GM19240 (cell line): ENCODE results near the gene NUDT7.

Experiments used
- DNase-seq: peaks from one replicate; pipeline ENCODE4 v3.0.0; 2011; ENCODE audit warnings: low spot score; ENCODE audit not compliant: insufficient read length

The NUDT7 gene

DNA sequence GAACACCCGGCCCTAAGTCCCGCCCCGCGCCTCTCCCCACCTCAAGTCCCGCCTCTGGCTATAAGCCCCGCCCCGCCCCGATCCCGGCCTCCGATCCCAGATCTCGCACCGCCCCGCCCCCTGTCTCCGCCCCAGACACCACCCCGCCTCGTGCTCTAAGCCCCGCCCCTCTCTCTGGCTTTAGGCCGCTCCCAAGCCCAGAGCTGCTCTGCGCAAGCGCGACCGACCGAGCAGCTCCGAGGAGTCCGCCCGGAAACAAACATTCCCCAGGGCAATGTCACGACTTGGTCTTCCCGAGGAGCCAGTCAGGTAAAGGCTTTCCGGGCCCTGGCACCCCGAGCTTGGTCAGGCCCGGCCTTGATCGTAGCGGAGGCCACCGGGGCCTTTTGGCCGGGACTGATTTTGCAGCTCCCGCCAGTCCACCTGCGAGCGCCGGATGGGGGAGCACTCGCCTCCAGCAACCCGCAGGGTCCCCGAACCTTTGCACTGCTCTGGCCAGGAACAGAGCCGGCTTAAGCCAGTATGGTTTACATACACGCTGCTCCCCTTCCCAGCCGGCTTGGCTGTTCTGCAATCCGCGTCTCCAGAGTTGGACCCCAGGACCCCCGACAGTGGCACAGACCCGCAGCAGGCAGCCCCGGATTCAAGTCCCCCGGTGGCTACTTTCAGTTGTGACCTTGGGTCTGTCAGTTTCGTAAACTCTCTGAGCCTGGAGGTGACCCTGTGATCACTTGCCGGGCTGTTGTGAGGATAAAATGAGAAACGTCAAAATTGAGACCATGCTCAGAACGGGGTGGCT is at the start of gene NUDT7:
NUDT7 (plus strand) TSS at position 206 of the 799 bp plus-strand sequence; CDS start at position 275, 69 bp downstream.
- peak; percentile 90 for DNase-seq

DNA sequence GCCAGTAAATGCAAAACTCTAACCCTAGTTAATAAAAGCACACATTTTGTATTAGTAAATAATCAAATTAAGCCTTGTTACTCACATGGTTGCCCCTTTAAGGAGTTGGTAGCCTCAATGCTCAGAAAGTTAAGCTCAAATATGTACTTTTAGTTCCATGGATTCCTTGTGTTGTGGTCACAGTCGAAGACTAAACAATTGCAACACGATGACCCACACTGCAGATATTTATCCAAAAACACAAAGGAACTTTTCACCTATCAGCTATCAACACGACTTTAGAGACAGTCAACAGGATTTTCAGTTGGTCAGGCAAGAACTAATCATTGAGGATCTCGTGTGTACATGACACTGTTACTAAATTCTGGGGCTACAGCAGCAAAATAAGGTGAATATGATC is 47.4 kb upstream of the NUDT7 start:
- no peak for DNase-seq

GRCh38 chr16:77675464-77676324 is 46.6 kb upstream of the NUDT7 start:
- peak; percentile 43 for DNase-seq

DNA sequence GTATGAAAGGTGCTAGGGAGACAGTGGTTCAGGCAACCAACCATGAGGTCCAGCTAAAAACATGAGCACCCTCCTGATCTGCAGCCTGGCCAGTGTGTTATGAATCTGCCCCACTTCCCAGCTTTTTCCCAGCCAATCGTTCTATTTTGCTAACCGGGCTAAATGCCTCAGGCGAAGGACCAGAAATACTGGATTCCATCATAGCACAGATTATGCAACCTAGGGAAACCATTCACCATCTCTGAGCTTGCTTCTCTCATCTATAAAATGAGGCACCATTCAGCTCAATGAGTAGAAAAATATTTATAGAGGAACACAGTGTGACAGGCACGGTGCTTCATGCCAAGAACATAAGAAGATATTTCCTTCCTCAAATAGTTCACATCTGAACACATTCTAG is 45.2 kb upstream of the NUDT7 start:
- DNase-seq = no peak

DNA sequence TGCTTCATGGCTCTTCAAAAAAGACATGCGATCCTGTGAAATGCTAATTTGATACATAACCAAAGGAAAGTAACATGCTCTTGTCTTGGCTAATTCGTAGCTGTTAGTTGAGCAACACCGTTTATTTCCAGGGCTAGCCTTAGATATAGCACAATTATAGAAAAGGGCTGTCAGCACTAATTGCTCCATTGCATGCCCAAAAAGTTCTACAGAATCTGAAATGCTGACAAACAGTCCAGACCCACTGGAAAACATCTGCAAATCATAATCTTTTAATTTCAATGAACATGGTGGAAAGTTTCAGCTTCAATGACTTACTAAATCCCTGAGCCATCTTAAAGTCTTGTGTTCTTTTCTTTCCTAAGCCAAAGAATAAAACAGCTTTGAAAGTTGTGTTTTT is 42.9 kb upstream of the NUDT7 start:
- no peak for DNase-seq

DNA sequence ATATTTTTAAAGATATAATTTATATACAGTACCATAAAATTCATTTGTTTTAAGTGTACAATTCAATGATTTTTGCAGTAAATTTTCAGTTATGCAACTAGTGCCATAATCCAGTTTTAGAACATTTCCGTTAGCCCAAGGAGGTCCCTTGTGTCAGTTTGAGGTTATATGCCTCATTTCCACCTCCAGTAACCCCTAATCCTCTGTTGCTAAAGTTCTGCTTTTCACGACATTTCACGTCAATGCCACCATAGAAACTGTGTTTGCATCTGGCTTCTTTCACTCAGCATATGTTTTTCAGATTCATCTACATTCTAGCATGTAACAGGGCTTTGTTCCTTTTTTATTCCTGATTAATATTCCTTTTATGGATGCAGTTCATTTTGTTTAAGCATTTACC is 42.4 kb upstream of the NUDT7 start:
- DNase-seq = no peak

GRCh38 chr16:77680496-77680895 is 41.8 kb upstream of the NUDT7 start:
- no peak for DNase-seq

DNA sequence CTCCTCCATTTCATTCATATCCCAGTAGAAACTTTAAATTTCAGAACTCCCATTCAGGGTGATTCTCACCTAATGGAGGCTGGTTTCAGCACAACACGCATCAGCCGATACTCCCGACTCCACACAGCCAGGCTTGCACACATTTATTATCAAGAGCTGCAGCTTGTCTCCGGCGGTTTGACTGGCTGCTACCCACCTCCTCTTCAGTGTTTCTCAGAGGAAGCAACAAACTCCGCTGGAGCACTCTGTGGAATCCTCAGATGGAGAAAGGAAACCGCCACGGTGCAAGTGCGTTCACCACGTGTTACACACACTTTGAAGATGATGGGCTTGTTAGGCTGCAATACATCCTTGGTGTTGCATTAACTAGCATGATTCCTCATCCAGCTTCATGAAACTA is 39.7 kb upstream of the NUDT7 start:
- DNase-seq = no peak

DNA sequence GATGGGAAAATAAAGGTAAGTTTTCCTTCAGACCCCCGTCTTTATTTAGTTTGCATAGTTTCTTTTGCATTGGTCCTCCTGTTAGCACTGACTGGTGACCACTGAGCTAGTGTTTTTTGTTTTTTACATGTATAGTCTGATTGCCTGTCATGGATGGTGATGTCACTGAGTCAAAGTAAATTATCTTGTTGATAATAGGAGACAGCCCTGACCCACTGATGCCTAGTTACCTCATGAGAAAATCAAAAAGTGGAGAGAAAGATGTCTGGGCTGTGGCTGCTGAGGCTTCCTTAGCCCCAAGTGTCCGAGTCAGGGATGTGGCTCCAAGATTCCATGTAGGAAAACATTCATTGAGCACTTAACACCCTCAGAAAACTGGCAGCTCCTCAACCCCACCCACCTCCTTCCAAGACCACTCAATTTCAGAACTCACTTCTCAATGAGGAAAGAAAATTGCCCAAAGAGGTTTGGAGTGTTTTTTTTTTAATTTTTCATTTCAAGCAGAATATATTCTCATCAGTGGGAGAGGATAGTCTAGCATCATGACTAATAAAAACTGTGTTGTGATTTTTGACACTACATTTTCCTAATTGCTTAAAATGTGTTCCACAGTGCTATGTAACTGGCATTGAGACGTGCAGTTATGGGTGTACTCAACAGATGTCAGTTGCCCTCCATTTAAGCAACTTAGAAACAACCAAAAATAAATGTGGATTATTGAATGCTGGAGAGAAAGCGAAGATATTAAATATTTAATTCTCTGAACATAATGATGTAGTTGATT is 38.7 kb upstream of the NUDT7 start:
- no peak for DNase-seq

- no peak for DNase-seq
Observed at GRCh38 chr16:77684181-77684526, 38.2 kb upstream of the NUDT7 start.

GRCh38 chr16:77686385-77686784 is 35.9 kb upstream of the NUDT7 start:
- DNase-seq = no peak

GRCh38 chr16:77689971-77690370 is 32.3 kb upstream of the NUDT7 start:
- DNase-seq = no peak

DNA sequence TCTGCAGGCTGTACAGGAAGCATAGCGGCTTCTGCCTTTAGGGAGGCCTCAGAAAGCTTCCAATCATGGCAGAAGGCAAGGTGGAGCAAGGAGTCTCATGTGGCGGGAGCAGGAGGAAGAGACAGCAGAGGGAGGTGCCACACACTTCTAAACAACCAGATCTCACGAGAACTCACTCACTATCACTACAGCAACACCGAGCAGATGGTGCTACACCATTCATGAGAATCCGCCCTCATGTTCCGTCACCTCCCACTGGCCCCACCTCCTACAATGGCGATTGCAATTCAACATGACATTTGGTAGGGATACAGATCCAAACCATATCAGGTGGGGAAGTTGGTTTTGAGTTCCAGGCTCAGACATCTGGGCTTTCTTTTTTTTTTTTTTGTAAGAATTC is 31.9 kb upstream of the NUDT7 start:
- DNase-seq = no peak

DNA sequence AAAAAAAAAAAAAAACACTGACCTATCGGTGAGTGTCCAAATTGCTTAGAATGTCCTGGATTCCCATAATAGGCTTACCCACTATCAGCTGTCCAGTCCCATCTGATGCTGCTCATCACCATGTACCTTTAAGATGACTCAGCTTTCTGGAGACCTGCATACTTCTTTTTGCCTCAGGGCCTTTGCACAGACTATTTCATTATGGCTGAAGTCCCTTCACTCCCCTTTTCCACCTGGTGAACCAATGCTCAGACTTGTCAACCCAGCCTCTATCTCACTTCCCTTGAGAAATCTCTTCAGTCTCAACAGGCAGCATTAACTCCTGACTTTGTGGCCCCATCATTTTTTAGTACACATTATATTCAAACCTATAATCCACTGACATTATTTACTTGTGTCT is 29.7 kb upstream of the NUDT7 start:
- no peak for DNase-seq

DNA sequence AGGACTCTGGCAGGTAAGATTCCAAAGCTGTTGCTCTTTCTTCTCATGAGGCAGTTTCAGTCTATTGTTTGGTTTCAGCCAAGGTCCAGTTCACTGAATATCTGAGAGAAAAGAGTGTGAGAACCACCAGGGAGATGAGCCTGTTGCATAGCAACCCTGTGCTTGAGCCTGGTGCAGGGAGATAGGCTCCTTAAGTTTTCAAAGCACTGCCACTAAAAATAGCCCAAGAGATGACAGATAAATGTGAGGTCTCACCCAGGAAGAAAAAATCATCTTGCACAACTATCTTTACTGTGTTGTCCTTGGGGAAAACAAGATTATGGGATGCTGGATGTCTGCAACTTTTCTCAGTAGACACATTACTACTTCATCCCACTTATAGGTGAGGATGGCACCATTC is 26.2 kb upstream of the NUDT7 start:
- no peak for DNase-seq

DNA sequence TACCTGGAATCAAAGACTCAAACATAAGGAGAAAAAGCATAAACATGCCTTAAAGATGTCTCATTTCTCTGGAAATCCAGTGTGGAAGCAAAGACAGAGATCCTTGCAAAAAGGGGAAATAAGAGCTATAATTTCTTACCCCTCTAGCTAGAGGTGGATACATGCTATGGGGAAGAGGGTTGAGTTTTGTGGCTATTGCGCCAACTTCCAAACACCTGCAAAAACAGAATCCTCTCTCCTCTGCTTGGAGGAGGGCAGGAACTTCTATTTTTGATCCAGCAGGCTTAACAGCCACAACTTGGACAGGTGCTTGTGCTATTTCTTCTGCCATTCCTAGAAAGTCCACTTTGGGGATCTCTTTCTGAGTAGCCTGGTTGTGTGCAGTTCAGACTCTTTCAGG is 21.5 kb upstream of the NUDT7 start:
- no peak for DNase-seq

GRCh38 chr16:77705351-77705750 is 17.0 kb upstream of the NUDT7 start:
- no peak for DNase-seq

- DNase-seq = no peak
Observed at GRCh38 chr16:77711179-77711578, 11.1 kb upstream of the NUDT7 start.

- no peak for DNase-seq
Observed at GRCh38 chr16:77711775-77712174, 10.5 kb upstream of the NUDT7 start.

- no peak for DNase-seq
Observed at GRCh38 chr16:77715145-77715544, 7.2 kb upstream of the NUDT7 start.

GRCh38 chr16:77721752-77722308 is 484 bp upstream of the NUDT7 start:
- DNase-seq = no peak

- DNase-seq = no peak
Observed at GRCh38 chr16:77723108-77723514, 797 bp downstream of the NUDT7 start.
